C4-2B (cell line): ENCODE data around the gene ERBB4.

Experiments
- ZFX ChIP-seq: fragments of 450-650 bp; IDR thresholded peaks from 2 replicates; pipeline ENCODE4 v1.6.1; 2017
- TF ChIP-seq, protein P1 (sequence below): fragments of 450-650 bp; conservative IDR thresholded peaks from 2 replicates; pipeline ENCODE4 v1.5.1; 2017; ENCODE audit warnings: mild to moderate bottlenecking

DNA sequence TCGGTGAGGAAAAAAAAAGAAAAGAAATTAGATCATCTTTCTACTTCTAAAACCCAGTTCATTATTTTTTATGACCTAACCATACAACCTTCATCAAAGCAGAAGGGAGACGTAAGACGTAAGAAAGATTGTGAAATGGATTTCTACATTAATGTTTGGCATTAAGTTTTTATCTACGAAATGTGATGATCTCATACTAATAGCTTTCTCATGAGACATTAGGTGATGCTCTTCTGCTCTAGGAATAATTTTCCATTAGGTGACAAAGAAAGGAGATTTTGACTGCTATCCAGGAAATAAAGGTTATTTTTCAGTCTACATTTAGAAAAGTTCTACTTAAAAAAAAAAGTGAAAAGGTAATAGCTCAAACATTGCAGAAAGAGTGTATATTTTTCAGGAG, 748.6 kb downstream of the ERBB4 start:
- TF ChIP-seq, protein P1, sequence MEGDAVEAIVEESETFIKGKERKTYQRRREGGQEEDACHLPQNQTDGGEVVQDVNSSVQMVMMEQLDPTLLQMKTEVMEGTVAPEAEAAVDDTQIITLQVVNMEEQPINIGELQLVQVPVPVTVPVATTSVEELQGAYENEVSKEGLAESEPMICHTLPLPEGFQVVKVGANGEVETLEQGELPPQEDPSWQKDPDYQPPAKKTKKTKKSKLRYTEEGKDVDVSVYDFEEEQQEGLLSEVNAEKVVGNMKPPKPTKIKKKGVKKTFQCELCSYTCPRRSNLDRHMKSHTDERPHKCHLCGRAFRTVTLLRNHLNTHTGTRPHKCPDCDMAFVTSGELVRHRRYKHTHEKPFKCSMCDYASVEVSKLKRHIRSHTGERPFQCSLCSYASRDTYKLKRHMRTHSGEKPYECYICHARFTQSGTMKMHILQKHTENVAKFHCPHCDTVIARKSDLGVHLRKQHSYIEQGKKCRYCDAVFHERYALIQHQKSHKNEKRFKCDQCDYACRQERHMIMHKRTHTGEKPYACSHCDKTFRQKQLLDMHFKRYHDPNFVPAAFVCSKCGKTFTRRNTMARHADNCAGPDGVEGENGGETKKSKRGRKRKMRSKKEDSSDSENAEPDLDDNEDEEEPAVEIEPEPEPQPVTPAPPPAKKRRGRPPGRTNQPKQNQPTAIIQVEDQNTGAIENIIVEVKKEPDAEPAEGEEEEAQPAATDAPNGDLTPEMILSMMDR: no peak
- TF ChIP-seq ZFX: no peak
